Measurements from ENCODE around the gene RNASEH2A. TPM values are rescaled to one million over a fixed set of nuclear protein-coding genes. Genes with fewer than 3 reads are reported as not detected.

The RNASEH2A gene
- total and polyA plus RNA-seq, 2 of the 13 experiments (the other 11 are each of a cell fraction or from before 2014, with no cell fraction given) = 25.1 to 35.8 TPM

DNA sequence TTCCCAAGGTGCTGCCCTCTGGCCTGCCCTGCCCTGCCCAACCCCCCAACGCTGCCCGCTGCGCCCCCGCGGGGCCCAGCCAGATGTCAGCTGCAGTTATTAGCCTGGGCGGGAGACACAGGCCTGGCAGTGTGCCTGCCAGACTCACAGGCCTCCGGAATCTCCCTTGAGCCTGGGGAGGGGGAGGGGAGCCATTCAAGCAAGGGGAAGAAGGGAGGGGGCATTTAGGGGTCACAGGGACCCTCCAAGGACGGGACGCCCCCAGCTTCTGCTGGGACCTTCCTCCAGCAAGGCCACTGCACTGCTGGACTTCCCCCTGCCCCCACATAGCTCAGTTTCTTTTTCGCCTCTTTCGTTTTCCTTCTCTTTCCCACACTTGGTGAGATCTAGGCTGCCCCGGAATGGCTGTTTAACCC, 17.7 kb upstream of the RNASEH2A start (continued):
- TF ChIP-seq, protein P1, sequence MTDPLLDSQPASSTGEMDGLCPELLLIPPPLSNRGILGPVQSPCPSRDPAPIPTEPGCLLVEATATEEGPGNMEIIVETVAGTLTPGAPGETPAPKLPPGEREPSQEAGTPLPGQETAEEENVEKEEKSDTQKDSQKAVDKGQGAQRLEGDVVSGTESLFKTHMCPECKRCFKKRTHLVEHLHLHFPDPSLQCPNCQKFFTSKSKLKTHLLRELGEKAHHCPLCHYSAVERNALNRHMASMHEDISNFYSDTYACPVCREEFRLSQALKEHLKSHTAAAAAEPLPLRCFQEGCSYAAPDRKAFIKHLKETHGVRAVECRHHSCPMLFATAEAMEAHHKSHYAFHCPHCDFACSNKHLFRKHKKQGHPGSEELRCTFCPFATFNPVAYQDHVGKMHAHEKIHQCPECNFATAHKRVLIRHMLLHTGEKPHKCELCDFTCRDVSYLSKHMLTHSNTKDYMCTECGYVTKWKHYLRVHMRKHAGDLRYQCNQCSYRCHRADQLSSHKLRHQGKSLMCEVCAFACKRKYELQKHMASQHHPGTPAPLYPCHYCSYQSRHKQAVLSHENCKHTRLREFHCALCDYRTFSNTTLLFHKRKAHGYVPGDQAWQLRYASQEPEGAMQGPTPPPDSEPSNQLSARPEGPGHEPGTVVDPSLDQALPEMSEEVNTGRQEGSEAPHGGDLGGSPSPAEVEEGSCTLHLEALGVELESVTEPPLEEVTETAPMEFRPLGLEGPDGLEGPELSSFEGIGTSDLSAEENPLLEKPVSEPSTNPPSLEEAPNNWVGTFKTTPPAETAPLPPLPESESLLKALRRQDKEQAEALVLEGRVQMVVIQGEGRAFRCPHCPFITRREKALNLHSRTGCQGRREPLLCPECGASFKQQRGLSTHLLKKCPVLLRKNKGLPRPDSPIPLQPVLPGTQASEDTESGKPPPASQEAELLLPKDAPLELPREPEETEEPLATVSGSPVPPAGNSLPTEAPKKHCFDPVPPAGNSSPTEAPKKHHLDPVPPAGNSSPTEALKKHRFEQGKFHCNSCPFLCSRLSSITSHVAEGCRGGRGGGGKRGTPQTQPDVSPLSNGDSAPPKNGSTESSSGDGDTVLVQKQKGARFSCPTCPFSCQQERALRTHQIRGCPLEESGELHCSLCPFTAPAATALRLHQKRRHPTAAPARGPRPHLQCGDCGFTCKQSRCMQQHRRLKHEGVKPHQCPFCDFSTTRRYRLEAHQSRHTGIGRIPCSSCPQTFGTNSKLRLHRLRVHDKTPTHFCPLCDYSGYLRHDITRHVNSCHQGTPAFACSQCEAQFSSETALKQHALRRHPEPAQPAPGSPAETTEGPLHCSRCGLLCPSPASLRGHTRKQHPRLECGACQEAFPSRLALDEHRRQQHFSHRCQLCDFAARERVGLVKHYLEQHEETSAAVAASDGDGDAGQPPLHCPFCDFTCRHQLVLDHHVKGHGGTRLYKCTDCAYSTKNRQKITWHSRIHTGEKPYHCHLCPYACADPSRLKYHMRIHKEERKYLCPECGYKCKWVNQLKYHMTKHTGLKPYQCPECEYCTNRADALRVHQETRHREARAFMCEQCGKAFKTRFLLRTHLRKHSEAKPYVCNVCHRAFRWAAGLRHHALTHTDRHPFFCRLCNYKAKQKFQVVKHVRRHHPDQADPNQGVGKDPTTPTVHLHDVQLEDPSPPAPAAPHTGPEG (CRISPR knock-in tag; IDR thresholded peaks at IDR 0.05) = no peak
- TF ChIP-seq ZKSCAN1 (IDR thresholded peaks at IDR 0.05; ENCODE audit: low read length) = no peak
- no peak for TF ChIP-seq HNRNPUL1 (IDR thresholded peaks at IDR 0.05; ENCODE audit: low read depth, low read length)
- TF ChIP-seq ZNF780A (CRISPR knock-in tag; IDR thresholded peaks at IDR 0.05) = no peak
- no peak for TF ChIP-seq ZNF616 (CRISPR knock-in tag; IDR thresholded peaks at IDR 0.05; ENCODE audit: low read depth)
- TF ChIP-seq TEAD3 (CRISPR knock-in tag; optimal IDR thresholded peaks at IDR 0.05; ENCODE audit: borderline replicate concordance) = peak; percentile 13
- TF ChIP-seq, protein P2, sequence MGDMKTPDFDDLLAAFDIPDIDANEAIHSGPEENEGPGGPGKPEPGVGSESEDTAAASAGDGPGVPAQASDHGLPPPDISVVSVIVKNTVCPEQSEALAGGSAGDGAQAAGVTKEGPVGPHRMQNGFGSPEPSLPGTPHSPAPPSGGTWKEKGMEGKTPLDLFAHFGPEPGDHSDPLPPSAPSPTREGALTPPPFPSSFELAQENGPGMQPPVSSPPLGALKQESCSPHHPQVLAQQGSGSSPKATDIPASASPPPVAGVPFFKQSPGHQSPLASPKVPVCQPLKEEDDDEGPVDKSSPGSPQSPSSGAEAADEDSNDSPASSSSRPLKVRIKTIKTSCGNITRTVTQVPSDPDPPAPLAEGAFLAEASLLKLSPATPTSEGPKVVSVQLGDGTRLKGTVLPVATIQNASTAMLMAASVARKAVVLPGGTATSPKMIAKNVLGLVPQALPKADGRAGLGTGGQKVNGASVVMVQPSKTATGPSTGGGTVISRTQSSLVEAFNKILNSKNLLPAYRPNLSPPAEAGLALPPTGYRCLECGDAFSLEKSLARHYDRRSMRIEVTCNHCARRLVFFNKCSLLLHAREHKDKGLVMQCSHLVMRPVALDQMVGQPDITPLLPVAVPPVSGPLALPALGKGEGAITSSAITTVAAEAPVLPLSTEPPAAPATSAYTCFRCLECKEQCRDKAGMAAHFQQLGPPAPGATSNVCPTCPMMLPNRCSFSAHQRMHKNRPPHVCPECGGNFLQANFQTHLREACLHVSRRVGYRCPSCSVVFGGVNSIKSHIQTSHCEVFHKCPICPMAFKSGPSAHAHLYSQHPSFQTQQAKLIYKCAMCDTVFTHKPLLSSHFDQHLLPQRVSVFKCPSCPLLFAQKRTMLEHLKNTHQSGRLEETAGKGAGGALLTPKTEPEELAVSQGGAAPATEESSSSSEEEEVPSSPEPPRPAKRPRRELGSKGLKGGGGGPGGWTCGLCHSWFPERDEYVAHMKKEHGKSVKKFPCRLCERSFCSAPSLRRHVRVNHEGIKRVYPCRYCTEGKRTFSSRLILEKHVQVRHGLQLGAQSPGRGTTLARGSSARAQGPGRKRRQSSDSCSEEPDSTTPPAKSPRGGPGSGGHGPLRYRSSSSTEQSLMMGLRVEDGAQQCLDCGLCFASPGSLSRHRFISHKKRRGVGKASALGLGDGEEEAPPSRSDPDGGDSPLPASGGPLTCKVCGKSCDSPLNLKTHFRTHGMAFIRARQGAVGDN (CRISPR knock-in tag; IDR thresholded peaks at IDR 0.05) = peak; percentile 72
- no peak for TF ChIP-seq U2AF2 (IDR thresholded peaks at IDR 0.05; ENCODE audit: low read depth, low read length)
- TF ChIP-seq, protein P3, sequence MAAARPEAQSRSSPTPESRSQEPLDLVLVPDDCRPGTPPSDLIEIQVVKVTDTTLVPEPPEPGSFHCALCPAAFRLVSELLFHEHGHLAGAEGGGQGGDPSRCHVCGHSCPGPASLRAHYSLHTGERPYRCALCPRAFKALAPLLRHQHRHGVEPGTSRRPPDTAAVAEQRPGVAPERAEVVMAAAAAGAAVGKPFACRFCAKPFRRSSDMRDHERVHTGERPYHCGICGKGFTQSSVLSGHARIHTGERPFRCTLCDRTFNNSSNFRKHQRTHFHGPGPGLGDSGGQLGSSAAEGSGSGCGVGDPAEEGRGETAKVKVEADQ (CRISPR knock-in tag; IDR thresholded peaks at IDR 0.05; ENCODE audit: borderline replicate concordance) = no peak
